ENCODE data around the gene FOXP1.

DNA sequence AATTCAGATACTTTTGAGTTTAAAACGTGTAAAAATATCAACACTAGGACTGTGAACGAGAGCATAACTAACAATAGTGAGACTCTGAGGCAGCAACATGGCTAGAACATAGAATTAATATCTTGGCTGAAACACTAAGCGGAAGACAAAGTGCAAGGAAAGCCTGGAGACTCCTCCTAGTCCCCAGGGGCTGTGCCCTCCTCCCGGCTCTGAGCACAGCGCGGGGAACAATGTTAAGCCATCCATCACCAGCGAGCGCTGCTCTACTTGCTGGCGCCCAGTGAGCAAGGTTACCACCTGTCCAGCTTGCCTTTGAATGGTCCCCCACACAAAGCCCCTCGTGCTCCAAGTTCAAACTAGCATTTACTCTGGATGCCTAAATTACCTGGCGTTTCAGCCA, 436.9 kb downstream of the FOXP1 start:
- no peak for TF ChIP-seq POLR2A (IDR thresholded peaks at IDR 0.05; ENCODE audit: low read depth, low read length)
- no peak for TF ChIP-seq POLR2AphosphoS5 (IDR thresholded peaks at IDR 0.05; ENCODE audit: low read depth, low read length)
- TF ChIP-seq TAF1 (IDR thresholded peaks at IDR 0.05; ENCODE audit: low read depth, low read length), result no peak
- no peak for TF ChIP-seq POU2F2 (IDR thresholded peaks at IDR 0.05; ENCODE audit: low read depth, low read length)
